HG03558 (cell line): ENCODE measurements around the gene KRTAP12-3.
"Not testable (repeated sequence)": the region's sequence is repeated elsewhere in the genome, so short reads cannot be mapped to it uniquely, and the experiment has no call there.

Experiments used
- ATAC-seq: cut with Tn5 transposase; IDR thresholded peaks from one replicate; pipeline ENCODE4 v1.9.1; 2021; ENCODE audit warnings: moderate number of reproducible peaks; ENCODE audit not compliant: unreplicated experiment; ENCODE audit errors: extremely low read depth

KRTAP12-3 gene

DNA sequence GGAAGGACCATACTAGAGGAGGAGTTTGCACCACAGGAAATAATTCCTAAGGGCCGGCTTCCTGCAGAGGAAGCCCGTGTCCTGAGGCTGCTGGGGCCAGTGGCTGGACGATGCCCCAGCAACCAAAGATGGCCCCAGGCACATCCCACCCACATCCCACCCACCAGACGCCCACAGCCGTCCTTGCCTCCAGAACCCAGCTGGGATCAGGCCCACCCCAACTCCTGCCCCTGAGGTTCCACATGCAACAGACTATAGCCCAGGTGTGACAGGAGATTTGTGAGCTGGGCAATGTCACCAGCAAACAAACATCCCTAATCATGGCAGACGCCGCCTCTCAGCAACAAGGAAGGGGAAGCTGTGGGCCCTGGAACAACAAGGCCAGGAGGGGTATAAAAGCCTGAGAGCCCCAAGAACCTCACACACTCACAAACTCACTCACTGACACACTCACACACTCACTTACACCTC, 31.0 kb upstream of the KRTAP12-3 start, which contains the start of gene KRTAP10-9:
Gene KRTAP10-9, plus strand, starts transcription at position 421 of the 471 bp plus-strand sequence. CDS start 79 bp downstream, outside the sequence.
- no peak for ATAC-seq

DNA sequence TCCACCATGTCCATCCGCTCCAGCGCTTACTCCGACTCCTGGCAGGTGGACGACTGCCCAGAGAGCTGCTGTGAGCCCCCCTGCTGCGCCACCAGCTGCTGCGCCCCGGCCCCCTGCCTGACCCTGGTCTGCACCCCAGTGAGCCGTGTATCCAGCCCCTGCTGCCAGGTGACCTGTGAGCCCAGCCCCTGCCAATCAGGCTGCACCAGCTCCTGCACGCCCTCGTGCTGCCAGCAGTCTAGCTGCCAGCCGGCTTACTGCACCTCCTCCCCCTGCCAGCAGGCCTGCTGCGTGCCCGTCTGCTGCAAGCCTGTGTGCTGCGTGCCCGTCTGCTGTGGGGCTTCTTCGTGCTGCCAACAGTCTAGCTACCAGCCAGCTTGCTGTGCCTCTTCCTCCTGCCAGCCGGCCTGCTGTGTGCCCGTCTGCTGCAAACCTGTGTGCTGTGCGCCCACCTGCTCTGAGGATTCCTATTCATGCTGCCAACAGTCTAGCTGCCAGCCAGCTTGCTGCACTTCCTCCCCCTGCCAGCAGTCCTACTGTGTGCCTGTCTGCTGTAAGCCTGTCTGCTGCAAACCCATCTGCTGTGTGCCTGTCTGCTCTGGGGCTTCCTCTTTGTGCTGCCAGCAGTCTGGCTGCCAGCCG, 30.4 kb upstream of the KRTAP12-3 start:
- ATAC-seq = not testable (repeated sequence)

DNA sequence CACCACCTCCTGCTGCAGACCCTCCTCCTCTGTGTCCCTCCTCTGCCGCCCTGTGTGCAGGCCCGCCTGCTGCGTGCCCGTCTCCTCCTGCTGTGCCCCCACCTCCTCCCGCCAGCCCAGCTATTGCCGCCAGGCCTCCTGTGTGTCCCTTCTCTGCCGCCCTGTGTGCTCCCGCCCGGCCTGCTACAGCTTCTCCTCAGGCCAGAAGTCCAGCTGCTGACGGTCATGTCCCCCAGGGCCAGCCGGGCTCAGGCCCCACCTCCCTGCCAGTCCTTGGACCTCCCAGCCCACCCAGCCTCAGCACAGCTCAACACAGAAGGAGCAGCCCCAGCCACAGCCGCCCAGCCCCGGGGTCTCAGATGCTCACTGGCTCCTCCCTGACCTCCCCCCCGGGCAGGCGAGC, 29.9 kb upstream of the KRTAP12-3 start:
- not testable (repeated sequence) for ATAC-seq

DNA sequence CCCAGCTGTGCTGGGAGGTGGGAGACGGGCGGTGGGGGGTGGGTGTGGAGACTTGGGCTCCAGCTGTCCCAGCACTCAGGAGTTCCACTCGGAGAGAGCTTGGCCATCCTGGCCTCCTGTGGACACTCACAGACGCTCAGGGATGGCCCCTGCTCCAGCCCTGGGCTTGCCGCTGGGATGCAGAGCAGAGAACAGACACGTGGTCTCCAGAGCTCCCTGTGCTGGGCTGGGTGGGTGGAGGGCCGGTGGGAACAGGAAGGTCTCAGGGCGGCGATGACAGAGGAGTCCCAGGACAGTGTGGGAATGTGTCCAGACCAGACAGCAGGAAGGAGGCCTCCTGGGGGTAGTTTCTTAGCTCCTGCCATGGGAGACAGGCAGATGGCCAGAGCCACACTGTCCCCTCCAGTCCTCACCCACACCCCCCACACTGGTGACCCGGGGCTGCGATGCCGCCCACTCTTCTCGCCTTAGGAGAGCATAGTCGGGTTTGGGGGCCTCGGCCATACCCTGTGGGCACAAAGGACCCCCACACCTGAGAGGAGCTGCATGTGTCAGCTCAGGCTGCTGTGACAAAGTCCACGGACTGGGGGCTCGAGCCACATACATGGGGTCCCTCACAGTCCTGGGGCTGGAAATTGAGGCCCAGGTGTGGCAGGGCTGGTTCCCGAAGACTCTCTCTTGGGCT, 28.9 kb upstream of the KRTAP12-3 start:
- no peak for ATAC-seq

DNA sequence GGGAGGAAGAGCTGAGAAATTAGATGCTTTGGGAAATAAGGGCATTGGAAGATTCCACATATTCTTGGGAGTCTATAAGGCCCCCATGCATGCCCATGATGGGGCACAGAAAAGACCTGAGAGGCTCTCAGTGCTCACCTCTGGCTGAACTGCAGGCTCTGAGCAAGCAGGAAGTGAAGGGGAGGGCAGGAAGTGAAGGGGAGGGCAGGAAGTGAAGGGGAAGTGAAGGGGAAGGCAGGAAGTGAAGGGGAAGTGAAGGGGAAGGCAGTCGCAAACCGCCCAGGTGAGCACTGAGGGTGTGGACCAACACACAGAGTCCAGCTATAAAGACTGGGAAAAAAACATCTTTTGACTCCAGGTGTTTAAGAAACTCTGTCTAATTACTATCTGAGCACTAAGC, 27.3 kb upstream of the KRTAP12-3 start:
- ATAC-seq = no peak

DNA sequence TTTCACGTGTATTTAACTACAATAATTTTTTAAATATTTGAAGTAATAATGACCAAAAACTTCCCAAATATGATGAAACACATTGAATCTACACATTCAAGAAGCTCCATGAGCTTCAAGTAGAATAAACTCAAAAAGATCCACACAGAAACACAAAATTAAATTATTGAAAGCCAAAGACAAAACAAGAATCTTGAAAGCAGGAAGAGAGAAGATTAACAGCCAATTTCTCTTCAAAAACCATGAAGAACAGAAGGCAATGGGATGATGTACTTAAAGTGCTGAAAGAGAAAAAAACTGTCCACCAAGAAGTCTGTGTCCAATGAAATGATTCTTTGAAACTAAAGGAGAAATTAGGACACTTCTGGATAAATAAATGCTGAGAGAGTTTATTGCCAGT, 25.7 kb upstream of the KRTAP12-3 start:
- ATAC-seq = no peak

DNA sequence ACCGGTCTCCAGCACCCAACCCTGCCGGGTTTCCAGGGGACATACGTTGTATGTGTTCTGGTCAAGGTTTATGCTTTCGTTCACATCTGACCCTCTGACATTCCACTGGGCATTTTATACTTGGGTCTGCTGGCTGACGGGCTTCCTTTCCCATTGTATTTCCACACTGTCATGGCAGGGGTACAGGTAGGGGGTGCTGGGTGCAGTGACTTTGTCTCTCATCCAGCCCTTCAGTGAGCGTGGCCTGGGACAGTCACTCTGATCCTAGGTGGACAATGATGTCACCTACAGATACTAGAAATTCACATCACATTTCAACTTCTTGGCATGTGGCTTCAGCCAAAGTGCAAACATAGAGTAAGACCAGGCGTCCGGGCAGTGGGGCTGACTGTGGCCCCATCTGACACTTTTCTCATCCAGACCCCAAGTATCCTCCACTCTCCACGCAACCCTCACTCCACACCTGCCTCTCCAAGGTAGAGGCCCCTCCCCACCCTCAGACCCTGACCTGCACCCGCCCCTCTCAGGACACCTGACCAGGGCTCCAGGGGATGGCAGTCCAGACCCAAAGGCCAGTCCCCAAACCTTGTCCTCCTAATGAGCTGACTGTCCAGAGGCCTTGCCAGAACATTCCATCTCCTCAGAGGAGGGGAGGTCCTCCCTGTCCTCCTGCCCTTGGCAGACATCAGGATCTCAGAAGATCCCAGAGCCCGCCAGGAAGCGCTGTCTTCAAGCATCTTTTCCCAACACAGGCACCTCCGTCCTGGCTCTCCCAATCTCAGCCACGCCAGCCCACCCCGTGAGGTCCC, 21.3 kb upstream of the KRTAP12-3 start:
- ATAC-seq = no peak

DNA sequence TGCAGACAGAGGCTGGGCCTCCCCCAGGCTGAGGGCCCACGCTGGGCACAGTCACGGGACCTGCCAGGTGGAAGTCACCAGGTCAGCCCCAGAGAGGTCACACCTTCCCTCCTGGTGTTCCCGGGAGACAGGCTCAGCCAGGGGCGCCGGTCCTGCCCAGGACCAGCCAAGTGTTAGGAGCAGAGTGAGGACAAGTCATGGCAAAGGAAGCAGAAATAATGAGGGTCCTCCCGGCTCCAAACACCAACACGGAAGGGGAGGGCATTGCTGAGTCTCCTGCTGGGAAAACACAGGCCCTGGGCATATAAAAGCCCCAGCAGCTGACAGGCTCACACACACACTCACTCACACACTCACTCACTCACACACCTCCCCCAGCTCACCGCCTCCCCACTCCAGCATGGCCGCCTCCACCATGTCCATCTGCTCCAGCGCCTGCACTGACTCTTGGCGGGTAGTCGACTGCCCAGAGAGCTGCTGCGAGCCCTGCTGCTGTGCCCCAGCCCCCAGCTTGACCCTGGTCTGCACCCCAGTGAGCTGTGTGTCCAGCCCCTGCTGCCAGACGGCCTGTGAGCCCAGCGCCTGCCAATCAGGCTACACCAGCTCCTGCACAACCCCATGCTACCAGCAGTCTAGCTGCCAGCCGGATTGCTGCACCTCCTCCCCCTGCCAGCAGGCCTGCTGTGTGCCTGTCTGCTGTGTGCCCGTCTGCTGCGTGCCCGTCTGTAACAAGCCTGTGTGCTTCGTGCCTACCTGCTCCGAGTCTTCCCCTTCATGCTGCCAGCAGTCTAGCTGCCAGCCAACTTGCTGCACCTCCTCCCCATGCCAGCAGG, 20.5 kb upstream of the KRTAP12-3 start, which contains the start of gene KRTAP10-10:
Gene KRTAP10-10, plus strand, starts transcription at position 339 of the 833 bp plus-strand sequence. Its CDS starts 62 bp downstream, at position 401.
- no peak for ATAC-seq

DNA sequence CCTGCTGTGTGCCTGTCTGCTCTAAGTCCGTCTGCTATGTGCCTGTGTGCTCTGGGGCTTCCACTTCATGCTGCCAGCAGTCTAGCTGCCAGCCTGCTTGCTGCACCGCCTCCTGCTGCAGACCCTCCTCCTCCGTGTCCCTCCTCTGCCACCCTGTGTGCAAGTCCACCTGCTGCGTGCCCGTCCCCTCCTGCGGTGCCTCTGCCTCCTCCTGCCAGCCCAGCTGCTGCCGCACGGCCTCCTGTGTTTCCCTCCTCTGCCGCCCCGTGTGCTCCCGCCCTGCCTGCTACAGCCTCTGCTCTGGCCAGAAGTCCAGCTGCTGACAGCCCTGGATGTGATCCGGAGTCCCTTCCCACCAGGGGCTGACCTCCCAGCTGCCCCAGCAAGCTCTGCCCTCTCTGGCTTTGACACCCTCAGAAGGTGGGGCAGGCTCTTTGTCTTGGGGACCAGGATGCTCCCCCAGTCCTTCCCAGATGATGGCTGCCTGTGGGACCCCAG, 19.8 kb upstream of the KRTAP12-3 start:
- not testable (repeated sequence) for ATAC-seq

DNA sequence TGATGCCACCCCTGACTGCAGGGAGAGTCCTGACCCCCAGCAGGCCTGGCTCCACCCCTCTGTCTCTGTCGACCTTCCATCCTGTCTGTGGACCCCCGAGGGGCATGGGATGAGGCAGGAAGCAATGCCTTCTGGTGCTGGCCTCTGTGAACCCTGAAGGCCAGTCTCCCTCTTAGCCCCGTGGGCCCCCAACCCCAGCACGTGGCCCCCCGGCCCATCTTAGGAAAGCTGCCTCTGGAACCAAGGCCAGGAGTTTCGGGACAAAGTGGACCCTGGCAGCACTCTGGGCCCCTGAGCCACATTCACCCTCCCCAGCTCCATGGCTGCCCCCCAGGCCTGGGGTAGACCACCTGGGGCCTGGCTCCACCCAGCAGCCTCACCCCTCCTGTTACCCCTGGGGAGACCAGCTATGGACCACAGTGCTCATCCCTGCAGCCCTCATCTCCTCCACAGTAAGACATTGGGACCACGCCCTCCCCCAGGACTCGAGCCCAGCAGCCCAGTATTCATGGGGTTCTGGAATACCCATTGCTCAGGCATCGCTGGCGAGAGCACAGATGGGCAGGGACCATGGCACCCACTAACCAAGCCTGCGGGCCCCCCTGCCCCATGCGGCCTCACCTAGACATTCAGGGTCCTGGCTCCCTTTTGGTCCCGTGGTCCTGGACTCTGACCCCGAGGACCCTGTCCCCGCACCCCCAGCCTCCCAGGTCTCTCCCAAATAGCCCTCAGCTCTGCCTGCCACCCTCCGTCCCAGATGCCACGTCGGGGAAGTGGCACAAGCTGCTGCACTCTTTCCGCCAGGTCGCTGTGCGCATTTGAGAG, 19.0 kb upstream of the KRTAP12-3 start:
- ATAC-seq = not testable (repeated sequence)

DNA sequence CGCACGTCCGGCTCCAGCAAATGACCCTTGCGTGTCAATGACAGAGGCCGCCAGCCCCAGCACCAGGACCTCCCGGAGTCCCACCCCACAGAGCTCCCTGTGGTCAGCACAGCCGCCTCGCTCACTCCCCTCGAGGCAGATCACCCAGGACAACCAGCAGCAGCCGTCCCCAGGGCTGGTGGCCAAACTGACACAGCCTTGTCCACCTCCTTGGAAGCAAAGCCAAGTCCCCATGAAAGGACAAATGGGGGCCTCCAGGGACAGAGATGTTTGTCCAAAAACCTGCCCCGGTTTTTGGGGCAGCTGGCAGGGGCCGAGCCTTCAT, 18.4 kb upstream of the KRTAP12-3 start:
- no peak for ATAC-seq

DNA sequence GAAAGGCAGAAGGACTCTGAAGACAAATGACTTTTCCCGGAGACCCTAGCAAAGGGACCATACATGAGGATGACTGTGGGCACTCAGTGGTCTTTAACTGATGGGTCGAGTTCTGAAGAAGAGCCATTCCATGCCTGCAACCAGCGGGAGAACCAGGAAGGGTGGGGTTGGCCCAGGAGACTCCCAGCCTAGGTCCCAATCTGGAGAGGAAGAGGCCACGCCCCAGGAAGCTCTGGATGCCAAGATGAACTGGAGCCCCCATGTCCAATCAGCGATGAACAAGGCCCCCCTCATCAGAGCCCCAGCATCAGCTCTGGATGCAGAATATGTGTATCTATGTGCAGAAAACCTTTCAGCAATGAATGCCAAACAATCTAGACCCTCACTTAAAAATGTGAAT, 17.0 kb upstream of the KRTAP12-3 start:
- no peak for ATAC-seq

DNA sequence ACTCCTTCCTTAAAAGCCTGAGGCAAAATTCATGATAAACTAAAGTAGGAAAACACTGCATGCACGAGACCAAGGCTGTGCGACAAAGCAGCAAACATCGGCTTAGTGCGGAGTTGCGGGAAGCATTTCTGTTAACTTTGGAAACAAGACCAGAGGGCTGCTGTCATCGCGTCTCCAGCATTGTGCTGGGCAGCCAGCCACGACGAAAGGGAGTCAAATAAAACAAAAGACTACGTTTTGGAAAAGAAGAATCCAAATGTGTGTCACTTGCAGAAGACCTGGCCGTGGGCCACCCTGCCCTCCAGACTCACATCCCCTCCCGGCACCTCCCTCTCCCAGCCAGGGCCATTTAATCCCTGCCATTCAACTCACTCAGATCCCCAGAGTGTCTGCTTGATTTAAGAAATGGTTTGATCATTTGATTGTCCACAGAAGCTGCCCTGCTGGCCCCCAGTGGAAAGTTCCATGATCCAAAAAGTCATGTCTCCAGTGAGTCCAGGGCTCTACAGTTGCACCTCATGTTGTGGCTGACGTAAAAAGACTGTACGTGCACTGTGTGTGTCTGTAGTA, 13.9 kb upstream of the KRTAP12-3 start:
- no peak for ATAC-seq

DNA sequence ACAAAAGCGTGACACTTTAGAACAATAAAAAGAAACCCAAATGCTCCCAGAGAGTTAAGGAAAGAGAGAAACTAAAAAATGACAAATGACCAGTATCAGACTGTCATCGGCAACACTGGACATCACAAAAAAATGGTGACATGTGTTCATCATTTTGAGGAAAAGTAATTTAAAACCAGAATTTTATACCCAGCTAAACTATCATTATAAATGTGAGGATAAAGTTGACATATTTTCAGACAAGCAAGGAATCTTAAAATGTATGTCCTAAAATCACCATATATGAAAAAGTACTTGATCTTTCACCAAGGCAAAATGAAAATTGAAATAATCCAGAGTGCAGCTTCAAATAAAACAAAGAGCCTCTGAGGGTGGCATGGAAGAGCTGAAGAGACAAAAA, 12.9 kb upstream of the KRTAP12-3 start:
- ATAC-seq = no peak

DNA sequence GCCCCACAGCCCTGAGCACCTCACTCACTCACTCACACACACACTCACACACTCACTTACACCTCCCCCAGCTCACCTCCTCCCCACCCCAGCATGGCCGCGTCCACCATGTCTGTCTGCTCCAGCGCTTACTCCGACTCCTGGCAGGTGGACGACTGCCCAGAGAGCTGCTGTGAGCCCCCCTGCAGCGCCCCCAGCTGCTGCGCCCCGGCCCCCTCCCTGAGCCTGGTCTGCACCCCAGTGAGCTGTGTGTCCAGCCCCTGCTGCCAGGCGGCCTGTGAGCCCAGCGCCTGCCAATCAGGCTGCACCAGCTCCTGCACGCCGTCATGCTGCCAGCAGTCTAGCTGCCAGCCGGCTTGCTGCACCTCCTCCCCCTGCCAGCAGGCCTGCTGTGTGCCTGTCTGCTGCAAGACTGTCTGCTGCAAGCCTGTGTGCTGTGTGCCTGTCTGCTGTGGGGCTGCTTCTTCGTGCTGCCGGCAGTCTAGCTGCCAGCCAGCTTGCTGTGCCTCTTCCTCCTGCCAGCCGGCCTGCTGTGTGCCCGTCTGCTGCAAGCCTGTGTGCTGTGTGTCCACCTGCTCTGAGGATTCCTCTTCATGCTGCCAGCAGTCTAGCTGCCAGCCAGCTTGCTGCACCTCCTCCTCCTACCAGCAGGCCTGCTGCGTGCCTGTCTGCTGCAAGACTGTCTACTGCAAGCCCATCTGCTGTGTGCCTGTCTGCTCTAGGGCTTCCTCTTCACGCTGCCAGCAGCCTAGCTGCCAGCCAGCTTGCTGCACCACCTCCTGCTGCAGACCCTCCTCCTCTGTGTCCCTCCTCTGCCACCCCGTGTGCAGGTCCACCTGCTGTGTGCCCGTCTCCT, 11.1 kb upstream of the KRTAP12-3 start, which contains the start of gene KRTAP10-11:
Gene KRTAP10-11, plus strand, starts transcription at position 49 of the 856 bp plus-strand sequence. Its CDS starts 45 bp downstream, at position 94.
- ATAC-seq = not testable (repeated sequence)

DNA sequence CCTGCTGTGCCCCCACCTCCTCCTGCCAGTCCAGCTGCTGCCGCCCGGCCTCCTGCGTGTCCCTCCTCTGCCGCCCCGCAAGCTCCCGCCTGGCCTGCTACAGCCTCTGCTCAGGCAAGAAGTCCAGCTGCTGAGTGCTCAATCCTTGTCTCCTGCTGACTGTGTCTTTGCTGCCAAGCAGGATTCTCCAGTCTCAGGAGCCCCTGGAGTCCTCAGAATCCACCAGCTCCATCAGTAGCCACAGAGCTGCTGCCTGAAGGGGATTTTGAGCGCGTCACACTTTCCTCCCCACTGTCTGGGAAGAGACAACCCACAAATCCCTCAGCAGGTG, 10.5 kb upstream of the KRTAP12-3 start:
- no peak for ATAC-seq

DNA sequence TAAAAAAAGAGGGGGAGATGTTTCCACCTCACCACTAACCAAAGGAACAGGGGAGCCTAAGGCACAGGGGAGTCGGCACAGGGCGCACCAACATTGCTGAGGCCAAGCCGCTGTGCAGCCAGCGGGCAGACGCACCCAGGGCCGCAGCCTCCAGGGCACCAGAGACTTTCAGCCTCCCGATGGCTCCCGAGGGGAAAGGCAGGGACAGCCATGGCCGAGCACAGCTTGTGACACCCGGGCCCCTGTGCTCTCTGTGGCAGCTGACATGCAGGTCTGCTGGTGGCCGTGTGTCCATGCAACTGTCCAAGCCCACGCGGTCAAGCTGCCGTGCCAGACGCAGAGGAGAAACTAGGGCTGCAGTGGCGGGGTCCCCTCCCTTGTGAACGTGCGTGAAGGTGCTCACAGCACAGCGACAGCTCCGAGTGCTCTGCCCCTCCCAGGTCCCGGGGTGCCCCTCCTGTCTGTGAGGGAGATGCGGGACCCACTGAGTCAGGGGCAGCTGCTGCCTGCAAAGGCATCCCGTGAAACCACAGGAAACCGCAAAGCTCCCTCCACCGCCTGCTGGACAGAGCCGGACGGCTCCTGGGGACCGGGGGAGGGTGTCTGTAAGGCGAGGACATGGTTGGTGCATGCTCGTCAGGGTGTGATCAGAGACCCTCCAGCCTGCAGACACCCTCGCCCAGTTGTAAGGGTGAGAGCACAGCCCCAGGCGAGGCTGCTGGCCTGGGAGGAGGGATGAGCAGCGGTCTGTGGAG, 9.0 kb upstream of the KRTAP12-3 start:
- no peak for ATAC-seq
